NT2/D1 (cell line): ENCODE measurements around the gene RTL1.

Source experiments
- DNase-seq: peaks from one replicate; pipeline ENCODE4 v3.0.0-alpha.2; 2011; ENCODE audit warnings: low read depth, low spot score
- H3K27me3 ChIP-seq: 2 replicates; pipeline ENCODE4 v1.6.0; 2011; ENCODE audit warnings: mild to moderate bottlenecking; ENCODE audit not compliant: insufficient read length, insufficient read depth
- H3K36me3 ChIP-seq: 2 replicates; pipeline ENCODE4 v1.6.1; 2011; ENCODE audit warnings: mild to moderate bottlenecking, low read length, mixed read lengths; ENCODE audit not compliant: insufficient read depth, insufficient read length
- H3K4me1 ChIP-seq: 2 replicates; pipeline ENCODE4 v1.5.1; 2011; ENCODE audit not compliant: insufficient read depth, insufficient read length
- H3K4me3 ChIP-seq: 2 replicates; pipeline ENCODE4 v1.5.1; 2011; ENCODE audit warnings: low read depth; ENCODE audit not compliant: insufficient read length
- H3K9ac ChIP-seq: 2 replicates; pipeline ENCODE4 v1.6.0; 2011; ENCODE audit warnings: low read depth; ENCODE audit not compliant: insufficient read length
- H3K9me3 ChIP-seq: 2 replicates; pipeline ENCODE4 v1.5.1; 2011; ENCODE audit warnings: mild to moderate bottlenecking, low read length; ENCODE audit not compliant: insufficient read depth
- SUZ12 ChIP-seq: IDR thresholded peaks from 2 replicates; pipeline ENCODE4 v1.6.1; 2011; ENCODE audit not compliant: insufficient read length, insufficient read depth; ENCODE audit errors: extremely low read depth
- YY1 ChIP-seq: IDR thresholded peaks from 2 replicates; pipeline ENCODE4 v1.6.1; 2011; ENCODE audit not compliant: insufficient read length, insufficient read depth
- ZNF274 ChIP-seq: IDR thresholded peaks from 2 replicates; pipeline ENCODE4 v1.6.1; 2011; ENCODE audit warnings: mild to moderate bottlenecking, low read depth, low read length

The RTL1 gene

GRCh38 chr14:100884456-100884855 is 19.1 kb downstream of the RTL1 start:
- 0 out of 2 replicates have a peak, but pooled peaks cover 7% of the 10 kb centered on the region for H3K9me3 ChIP-seq

GRCh38 chr14:100883789-100884101 is 19.8 kb downstream of the RTL1 start:
- no peak overlapping the region for H3K4me3 ChIP-seq
- H3K9me3 ChIP-seq: 0 out of 2 replicates have a peak, but pooled peaks cover 7% of the 10 kb centered on the region
- H3K36me3 ChIP-seq: no peaks in the 10 kb centered on the region
- no peak overlapping the region for H3K9ac ChIP-seq
- DNase-seq: no peak
- H3K27me3 ChIP-seq: no peaks in the 10 kb centered on the region
- TF ChIP-seq ZNF274 (no peak), YY1 (no peak), SUZ12 (no peak)
- H3K4me1 ChIP-seq: no peaks in the 10 kb centered on the region

More at GRCh38 chr14:100884456-100884855, 19.1 kb downstream of the RTL1 start:
- Histone ChIP-seq H3K9ac (no peak overlapping the region), H3K4me1 (no peaks in the 10 kb centered on the region), H3K4me3 (no peak overlapping the region), H3K36me3 (no peaks in the 10 kb centered on the region), H3K27me3 (no peaks in the 10 kb centered on the region)
- no peak for DNase-seq
- no peak for TF ChIP-seq ZNF274
- no peak for TF ChIP-seq SUZ12
- no peak for TF ChIP-seq YY1

- no peak for TF ChIP-seq ZNF274
- TF ChIP-seq SUZ12: no peak
- TF ChIP-seq YY1: no peak
- Histone ChIP-seq H3K4me1 (no peaks in the 10 kb centered on the region), H3K27me3 (no peaks in the 10 kb centered on the region), H3K9me3 (0 out of 2 replicates have a peak, but pooled peaks cover 7% of the 10 kb centered on the region), H3K4me3 (no peak overlapping the region), H3K9ac (no peak overlapping the region), H3K36me3 (no peaks in the 10 kb centered on the region)
- DNase-seq: no peak
Observed at GRCh38 chr14:100882991-100883788, 20.3 kb downstream of the RTL1 start.

GRCh38 chr14:100882026-100882967 is 21.2 kb downstream of the RTL1 start:
- H3K9me3 ChIP-seq: 0 out of 2 replicates have a peak, but pooled peaks cover 7% of the 10 kb centered on the region
- TF ChIP-seq SUZ12 (no peak), ZNF274 (no peak), YY1 (no peak)
- no peak overlapping the region for H3K4me3 ChIP-seq
- H3K4me1 ChIP-seq: no peaks in the 10 kb centered on the region
- H3K36me3 ChIP-seq: no peaks in the 10 kb centered on the region
- H3K9ac ChIP-seq: no peak overlapping the region
- DNase-seq: no peak
- H3K27me3 ChIP-seq: no peaks in the 10 kb centered on the region

GRCh38 chr14:100881211-100882025 is 22.1 kb downstream of the RTL1 start:
- Histone ChIP-seq H3K27me3 (no peaks in the 10 kb centered on the region), H3K36me3 (no peaks in the 10 kb centered on the region), H3K9ac (no peak overlapping the region), H3K4me1 (no peaks in the 10 kb centered on the region), H3K9me3 (0 out of 2 replicates have a peak, but pooled peaks cover 7% of the 10 kb centered on the region), H3K4me3 (no peak overlapping the region)
- TF ChIP-seq YY1: no peak
- no peak for TF ChIP-seq SUZ12
- TF ChIP-seq ZNF274: no peak
- no peak for DNase-seq

- no peaks in the 10 kb centered on the region for H3K36me3 ChIP-seq
- H3K27me3 ChIP-seq: no peaks in the 10 kb centered on the region
- no peaks in the 10 kb centered on the region for H3K4me1 ChIP-seq
- H3K4me3 ChIP-seq: no peak overlapping the region
- 0 out of 2 replicates have a peak, but pooled peaks cover 7% of the 10 kb centered on the region for H3K9me3 ChIP-seq
- H3K9ac ChIP-seq: no peak overlapping the region
- no peak for DNase-seq
- TF ChIP-seq ZNF274 (no peak), SUZ12 (no peak), YY1 (no peak)
Observed at GRCh38 chr14:100880271-100881101, 23.0 kb downstream of the RTL1 start.
